ENCODE results near the gene LTBP3.

GRCh38 chr11:65560555-65561418 lies 2.6 kb upstream of the LTBP3 start:
- TF ChIP-seq REST (IDR thresholded peaks at IDR 0.05) (no peak), CTCF (IDR thresholded peaks at IDR 0.05; ENCODE audit: low read depth, low read length, missing input control) (no peak), JUND (IDR thresholded peaks at IDR 0.05) (no peak), ATF3 (IDR thresholded peaks at IDR 0.05) (no peak), GABPA (IDR thresholded peaks at IDR 0.05 in 1 of 2, conservative IDR thresholded peaks at IDR 0.05 in 1 of 2) (no peak), MAX (IDR thresholded peaks at IDR 0.05) (no peak), RXRA (IDR thresholded peaks at IDR 0.05) (no peak), NR2F2 (IDR thresholded peaks at IDR 0.05) (no peak), EGR1 (IDR thresholded peaks at IDR 0.05; ENCODE audit: low read depth in 2 of 2) (no peak), YY1 (IDR thresholded peaks at IDR 0.05) (no peak)

All from liver (tissue), 3 donors.